HFF-Myc (cell line): Measurements from ENCODE around the gene TEX10.
A peak's percentile ranks its signal among the peaks of the same experiment; 100 is the strongest.
"Not testable (repeated sequence)": the region's sequence is repeated elsewhere in the genome, so short reads cannot be mapped to it uniquely, and the experiment has no call there.

Source experiments
- DNase-seq: peaks from one replicate; pipeline ENCODE4 v3.0.0-alpha.2; 2011; ENCODE audit warnings: low read depth; ENCODE audit errors: extremely low read depth
- H3K4me3 ChIP-seq: replicated peaks from 2 replicates; pipeline ENCODE4 v1.5.1; 2011; ENCODE audit warnings: low read depth, mild to moderate bottlenecking, control low read depth, low read length
- TF ChIP-seq, protein P1 (sequence below): IDR thresholded peaks from 2 replicates; pipeline ENCODE4 v1.5.1; 2012; ENCODE audit warnings: mild to moderate bottlenecking, low read depth, low read length, control low read depth; ENCODE audit errors: missing control alignments

TEX10 gene

DNA sequence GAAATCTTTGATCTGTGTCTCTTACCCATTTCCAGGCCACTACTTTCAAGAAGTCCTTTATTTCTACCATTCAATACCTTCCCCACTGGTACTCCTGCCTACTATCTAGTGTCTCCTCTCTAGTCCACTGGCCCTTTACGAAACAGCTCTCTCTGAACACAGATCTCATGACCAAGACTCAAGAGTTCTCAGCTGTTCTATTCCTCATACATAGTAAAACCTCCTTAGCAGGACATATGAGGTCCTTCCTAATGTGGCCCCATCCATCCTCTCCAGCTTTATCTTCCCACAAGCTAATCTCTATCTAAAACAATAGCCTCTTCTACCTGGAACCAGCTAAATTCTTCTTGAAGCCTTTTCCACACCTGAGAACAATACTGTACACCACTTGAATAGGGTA is 2.6 kb downstream of the TEX10 start:
- no peak for DNase-seq
- peak overlapping the region; percentile 97 for H3K4me3 ChIP-seq
- TF ChIP-seq, protein P1, sequence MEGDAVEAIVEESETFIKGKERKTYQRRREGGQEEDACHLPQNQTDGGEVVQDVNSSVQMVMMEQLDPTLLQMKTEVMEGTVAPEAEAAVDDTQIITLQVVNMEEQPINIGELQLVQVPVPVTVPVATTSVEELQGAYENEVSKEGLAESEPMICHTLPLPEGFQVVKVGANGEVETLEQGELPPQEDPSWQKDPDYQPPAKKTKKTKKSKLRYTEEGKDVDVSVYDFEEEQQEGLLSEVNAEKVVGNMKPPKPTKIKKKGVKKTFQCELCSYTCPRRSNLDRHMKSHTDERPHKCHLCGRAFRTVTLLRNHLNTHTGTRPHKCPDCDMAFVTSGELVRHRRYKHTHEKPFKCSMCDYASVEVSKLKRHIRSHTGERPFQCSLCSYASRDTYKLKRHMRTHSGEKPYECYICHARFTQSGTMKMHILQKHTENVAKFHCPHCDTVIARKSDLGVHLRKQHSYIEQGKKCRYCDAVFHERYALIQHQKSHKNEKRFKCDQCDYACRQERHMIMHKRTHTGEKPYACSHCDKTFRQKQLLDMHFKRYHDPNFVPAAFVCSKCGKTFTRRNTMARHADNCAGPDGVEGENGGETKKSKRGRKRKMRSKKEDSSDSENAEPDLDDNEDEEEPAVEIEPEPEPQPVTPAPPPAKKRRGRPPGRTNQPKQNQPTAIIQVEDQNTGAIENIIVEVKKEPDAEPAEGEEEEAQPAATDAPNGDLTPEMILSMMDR: no peak

DNA sequence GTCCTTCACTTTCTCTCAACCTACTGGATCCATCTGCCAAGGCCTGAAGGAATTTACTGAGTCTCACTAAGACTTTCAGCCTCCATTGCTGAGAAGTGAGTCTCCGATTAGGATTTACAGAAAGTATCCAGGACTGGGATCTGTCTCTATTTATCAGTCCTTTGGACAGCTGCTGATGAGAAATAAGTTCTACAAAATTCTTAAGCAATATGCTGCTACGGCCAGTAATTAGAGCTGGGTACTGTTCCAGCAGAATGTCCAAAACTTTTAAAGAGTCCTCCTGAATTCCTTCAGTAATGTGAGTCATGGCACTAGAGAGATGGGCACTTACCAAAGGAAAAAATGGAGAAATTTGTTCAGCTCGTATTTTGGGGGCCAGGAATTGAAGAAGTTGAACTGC is 5.9 kb downstream of the TEX10 start:
- H3K4me3 ChIP-seq: no peak overlapping the region
- TF ChIP-seq, protein P1: no peak
- DNase-seq: no peak

DNA sequence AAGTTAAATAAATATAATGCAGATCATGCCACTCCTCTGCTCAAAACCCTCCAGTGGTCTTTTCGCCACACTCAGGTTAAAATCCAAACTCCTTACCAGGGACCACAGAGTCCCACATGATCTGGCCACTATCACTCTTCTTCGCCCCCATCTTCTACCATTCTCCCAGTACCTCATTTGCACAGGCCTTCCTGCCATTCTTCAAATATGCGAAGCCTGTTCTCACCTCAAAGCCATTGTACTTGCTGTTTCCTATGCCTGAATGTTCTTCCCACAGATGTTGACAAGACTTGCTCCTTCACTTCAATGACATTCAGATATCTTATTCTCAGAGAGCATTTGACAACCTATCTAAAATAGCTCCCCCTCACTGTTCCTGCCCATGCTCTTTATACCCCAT is 10.9 kb downstream of the TEX10 start:
- TF ChIP-seq, protein P1: no peak
- no peak overlapping the region for H3K4me3 ChIP-seq
- DNase-seq: no peak

DNA sequence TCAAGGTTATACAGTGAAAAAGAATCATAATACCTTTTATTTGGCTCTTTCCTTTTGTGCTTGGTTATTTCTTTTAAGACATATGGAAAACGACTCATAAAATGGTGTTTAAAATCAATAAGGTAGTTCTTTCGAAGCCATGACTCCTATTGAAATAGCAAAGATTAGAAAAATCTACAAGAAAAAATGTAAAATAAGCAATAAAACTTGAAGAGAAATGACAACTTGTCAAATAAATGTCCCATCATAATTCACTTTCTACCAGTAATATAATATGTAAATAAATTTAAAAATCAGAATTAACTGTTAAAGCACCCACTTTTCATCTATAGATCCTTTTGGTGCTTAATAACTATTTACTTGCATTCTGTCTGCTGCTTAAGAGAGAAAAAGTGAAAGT is 12.5 kb downstream of the TEX10 start:
- DNase-seq: no peak
- TF ChIP-seq, protein P1: no peak
- no peak overlapping the region for H3K4me3 ChIP-seq

DNA sequence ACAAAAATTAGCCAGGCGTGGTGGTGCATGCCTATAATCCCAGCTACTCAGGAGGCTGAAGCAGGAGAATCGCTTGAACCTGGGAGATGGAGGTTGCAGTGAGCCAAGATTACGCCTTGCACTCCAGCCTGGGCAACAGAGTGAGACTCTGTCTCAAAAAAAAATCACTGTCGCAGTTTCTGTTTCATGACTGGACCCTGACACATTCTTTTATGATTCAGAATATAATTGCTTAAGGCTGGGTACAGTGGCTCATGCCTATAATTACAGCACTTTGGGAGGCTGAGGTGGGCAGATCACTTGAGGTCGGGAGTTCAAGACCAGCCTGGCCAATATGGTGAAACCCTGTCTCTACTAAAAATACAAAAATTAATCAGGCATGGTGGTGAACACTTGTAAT is 14.0 kb downstream of the TEX10 start:
- H3K4me3 ChIP-seq, DNase-seq: not testable (repeated sequence)

DNA sequence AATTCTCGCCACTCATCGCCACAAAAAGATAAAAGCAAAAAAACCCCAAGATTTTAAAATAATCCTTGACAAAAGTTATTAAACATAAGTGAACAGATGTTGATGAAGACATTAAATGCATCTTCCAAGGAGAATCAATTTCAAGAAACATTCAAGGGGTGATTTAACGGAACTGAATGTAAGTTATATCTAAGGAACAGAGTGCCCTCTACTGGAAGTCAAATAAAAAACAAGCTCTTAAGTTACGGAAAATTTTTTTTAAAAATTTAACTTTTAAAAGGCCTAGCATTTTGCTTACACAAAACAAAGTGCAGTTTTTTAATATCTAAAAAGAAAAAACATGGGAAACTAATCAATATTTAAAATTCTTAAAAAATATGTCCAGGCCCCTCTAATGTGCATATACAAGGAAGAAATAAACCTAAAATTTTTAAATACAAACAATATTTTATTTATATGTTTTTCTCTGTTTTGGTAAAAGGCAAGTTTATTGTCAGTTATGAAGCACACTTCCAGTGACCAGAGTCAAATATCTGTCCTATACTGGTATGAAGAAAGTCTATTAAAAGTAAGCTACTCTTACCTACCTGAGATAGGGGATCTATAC is 28.0 kb downstream of the TEX10 start:
- TF ChIP-seq, protein P1: peak; percentile 32
- DNase-seq: no peak
- H3K4me3 ChIP-seq: no peak overlapping the region

DNA sequence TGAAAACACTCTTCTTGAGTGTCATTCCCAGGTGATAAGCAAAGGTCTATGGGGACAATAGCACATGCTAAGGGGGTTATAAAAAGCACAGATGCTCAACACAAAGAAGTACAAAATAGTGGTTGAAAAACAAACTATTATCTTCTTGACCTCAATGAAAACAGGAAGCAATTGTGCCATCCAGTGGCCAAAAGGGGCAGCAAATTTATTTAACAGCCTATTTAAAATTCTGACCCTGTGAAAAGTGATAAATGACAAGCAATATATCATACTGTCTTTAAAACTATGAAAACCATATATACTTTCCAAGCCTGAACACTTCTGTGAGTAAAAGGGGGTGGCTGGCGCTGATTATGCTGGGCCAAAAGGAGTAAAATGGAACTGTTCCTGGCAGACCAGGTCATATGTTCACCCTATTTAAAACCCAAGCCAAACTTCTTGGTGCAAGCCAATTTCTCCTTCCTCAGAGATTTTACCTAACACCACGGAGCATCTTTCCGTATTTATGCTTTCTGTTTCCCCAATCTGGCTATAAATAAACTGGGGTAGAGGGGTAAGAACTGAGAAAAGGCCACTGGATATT is 29.7 kb downstream of the TEX10 start:
- no peak for DNase-seq
- TF ChIP-seq, protein P1: peak; percentile 57
- no peak overlapping the region for H3K4me3 ChIP-seq
